PFSK-1 (cell line): ENCODE data around the gene CREBRF.

Experiments used
- FOXP2 ChIP-seq: optimal IDR thresholded peaks from 2 replicates; pipeline ENCODE3; 2011; ENCODE audit warnings: borderline replicate concordance, control low read depth, inconsistent platforms; ENCODE audit not compliant: insufficient read depth; ENCODE audit errors: extremely low read length, extremely low read depth
- POLR2AphosphoS5 ChIP-seq: IDR thresholded peaks from 2 replicates; pipeline ENCODE4 v1.6.1; 2012; ENCODE audit warnings: low read depth, mild to moderate bottlenecking, control low read depth, low read length, moderate library complexity
- REST ChIP-seq, 2 experiments: IDR thresholded peaks; 2 replicates each; pipeline versions ENCODE4 v1.6.1 to v1.8.0; 2011 to 2012; ENCODE audit warnings: low read depth in 2 of 2, low read length in 2 of 2, control low read depth in 1 of 2, inconsistent platforms in 1 of 2, mild to moderate bottlenecking in 1 of 2, moderate library complexity in 1 of 2; ENCODE audit not compliant: insufficient read depth in 1 of 2
- SIN3A ChIP-seq: IDR thresholded peaks from 2 replicates; pipeline ENCODE4 v1.6.1; 2012; ENCODE audit warnings: mild to moderate bottlenecking, low read length, moderate library complexity, borderline replicate concordance; ENCODE audit not compliant: insufficient read depth
- TAF1 ChIP-seq: IDR thresholded peaks from 2 replicates; pipeline ENCODE4 v1.6.1; 2012; ENCODE audit warnings: low read length, control low read depth, borderline replicate concordance; ENCODE audit not compliant: insufficient read depth

Gene CREBRF

GRCh38 chr5:173103411-173103810 lies 47.3 kb downstream of the CREBRF start:
- no peak for TF ChIP-seq FOXP2
- no peak for TF ChIP-seq POLR2AphosphoS5
- no peak for TF ChIP-seq SIN3A
- no peak for TF ChIP-seq TAF1

GRCh38 chr5:173108914-173109313 lies 52.8 kb downstream of the CREBRF start:
- TF ChIP-seq SIN3A (no peak), TAF1 (no peak), FOXP2 (no peak), POLR2AphosphoS5 (no peak), REST (IDR thresholded peaks at IDR 0.05; ENCODE audit: insufficient read depth in 1 of 2, low read depth in 2 of 2, low read length in 2 of 2) (no peak)

- TF ChIP-seq FOXP2, result no peak
- no peak for TF ChIP-seq POLR2AphosphoS5
- no peak for TF ChIP-seq SIN3A
- TF ChIP-seq REST (IDR thresholded peaks at IDR 0.05; ENCODE audit: insufficient read depth in 1 of 2, low read depth in 2 of 2, low read length in 2 of 2), result no peak
- TF ChIP-seq TAF1, result no peak
Measured at GRCh38 chr5:173114536-173114935, 58.4 kb downstream of the CREBRF start.

- TF ChIP-seq FOXP2, result no peak
- no peak for TF ChIP-seq TAF1
- no peak for TF ChIP-seq POLR2AphosphoS5
- TF ChIP-seq REST (IDR thresholded peaks at IDR 0.05; ENCODE audit: insufficient read depth in 1 of 2, low read depth in 2 of 2, low read length in 2 of 2), result no peak
- no peak for TF ChIP-seq SIN3A
Measured at GRCh38 chr5:173119719-173120118, 63.6 kb downstream of the CREBRF start.

- no peak for TF ChIP-seq FOXP2
Measured at GRCh38 chr5:173123416-173123815, 67.3 kb downstream of the CREBRF start.

DNA sequence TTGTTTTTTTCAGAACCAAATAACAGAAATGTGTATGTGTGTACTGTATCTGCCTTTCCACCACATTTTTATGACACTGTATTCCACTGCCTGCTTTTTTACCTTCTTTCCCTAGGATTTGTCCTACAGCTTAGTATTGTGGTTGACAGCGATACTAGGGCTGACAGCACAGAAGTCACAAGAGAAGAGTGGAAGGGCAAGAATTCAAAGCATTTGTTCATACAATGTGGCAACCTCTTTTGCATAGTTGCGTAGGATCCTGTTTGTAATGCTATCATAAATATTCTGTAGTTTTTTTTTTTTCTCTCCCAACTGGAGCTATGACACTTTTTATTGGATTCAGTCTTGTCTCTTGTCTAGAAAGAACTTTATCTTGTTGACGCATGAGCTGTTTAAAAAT lies 82.6 kb downstream of the CREBRF start:
- TF ChIP-seq SIN3A (no peak), POLR2AphosphoS5 (no peak), TAF1 (no peak), FOXP2 (no peak), REST (IDR thresholded peaks at IDR 0.05; ENCODE audit: insufficient read depth in 1 of 2, low read depth in 2 of 2, low read length in 2 of 2) (no peak)
